DMS 273 (cell line): Measurements from ENCODE around the gene JAK3.

Source experiments
- DNase-seq: peaks from one replicate; lab custom pipeline; 2025; ENCODE audit not compliant: unreplicated experiment; lab: John Stamatoyannopoulos, UW

The JAK3 gene

GRCh38 chr19:17841810-17842662, 5.7 kb downstream of the JAK3 start:
- peak; percentile 97 for DNase-seq

GRCh38 chr19:17841371-17841809, 6.4 kb downstream of the JAK3 start:
- no peak for DNase-seq

DNA sequence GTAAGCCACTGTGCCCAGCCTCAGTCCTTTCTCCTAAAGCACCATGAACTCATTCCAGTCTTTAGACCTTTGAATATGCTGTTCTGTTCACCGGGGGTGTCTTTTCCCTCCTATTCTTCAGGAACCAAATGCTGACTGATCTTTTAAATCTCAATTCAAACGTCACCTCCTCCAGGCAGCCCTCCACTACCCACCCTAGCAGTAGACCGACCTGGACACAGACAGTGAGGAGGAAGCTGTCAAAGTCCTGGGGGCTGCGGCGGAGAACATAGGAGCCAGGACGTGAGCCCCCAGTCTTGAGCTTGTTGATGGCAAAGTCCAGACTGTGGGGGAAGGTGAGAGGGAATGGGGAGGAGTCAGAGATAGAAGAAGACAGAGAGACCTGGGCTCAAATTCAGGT, 7.8 kb downstream of the JAK3 start:
- no peak for DNase-seq

DNA sequence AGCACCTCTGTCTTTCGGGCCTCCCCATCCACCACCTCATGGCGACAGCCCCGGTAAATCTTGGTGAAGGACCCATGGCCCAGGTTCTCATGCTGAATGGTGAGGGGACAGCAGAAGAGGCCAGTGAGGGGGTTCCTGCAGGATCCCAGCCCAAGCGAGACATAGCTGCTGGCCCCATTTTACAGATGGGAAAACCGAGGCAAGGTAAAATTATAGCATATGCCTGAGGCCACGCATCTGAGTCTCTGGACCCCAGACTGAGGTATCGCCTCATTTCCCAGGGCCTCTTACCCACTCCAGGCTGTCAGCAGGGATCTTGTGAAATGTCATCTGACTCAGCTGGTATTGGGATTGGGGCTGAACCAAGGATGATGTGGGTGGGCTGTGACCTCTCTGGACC, 9.8 kb downstream of the JAK3 start:
- DNase-seq: no peak

GRCh38 chr19:17836530-17836929, 11.3 kb downstream of the JAK3 start:
- DNase-seq: no peak

GRCh38 chr19:17835182-17836006, 12.4 kb downstream of the JAK3 start:
- DNase-seq: no peak

DNA sequence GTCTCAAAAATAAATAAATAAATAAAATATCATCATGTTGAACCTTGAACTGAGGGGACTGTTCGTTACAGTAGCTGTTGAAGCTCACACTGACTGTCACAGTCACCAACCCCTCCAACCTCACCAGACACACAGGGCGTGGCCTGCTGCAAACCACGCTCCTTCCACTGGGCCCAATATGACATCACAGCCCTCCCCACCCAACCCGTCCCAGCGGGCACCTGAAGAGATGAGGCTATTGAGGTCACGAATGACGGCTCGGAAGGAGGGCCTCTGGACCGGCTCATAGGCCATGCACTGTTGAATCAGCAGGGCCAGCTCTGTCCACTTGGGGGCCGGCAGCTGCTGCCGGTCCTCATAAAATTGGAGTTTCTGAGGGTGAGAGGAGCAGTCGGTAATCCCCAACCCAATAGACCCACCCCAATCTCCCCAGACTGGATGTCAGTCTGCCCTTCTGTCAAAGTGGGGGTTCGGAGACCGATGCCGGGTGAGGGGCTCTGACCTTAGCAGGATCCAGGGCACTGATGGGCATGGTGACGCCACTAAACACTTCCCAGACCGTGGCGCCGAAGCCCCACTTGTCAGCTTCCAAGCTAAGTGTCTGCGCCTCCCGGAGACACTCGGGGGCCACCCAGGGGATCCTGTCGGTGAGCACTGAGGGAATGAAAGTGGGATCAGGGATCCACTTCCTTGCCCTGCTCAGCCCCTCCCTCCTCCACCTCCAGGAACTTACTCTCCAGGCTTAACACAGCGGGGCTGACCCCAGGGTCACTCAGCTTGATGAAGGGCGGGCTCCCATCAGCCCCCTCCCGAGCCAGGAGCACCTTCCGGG, 13.2 kb downstream of the JAK3 start:
- no peak for DNase-seq

DNA sequence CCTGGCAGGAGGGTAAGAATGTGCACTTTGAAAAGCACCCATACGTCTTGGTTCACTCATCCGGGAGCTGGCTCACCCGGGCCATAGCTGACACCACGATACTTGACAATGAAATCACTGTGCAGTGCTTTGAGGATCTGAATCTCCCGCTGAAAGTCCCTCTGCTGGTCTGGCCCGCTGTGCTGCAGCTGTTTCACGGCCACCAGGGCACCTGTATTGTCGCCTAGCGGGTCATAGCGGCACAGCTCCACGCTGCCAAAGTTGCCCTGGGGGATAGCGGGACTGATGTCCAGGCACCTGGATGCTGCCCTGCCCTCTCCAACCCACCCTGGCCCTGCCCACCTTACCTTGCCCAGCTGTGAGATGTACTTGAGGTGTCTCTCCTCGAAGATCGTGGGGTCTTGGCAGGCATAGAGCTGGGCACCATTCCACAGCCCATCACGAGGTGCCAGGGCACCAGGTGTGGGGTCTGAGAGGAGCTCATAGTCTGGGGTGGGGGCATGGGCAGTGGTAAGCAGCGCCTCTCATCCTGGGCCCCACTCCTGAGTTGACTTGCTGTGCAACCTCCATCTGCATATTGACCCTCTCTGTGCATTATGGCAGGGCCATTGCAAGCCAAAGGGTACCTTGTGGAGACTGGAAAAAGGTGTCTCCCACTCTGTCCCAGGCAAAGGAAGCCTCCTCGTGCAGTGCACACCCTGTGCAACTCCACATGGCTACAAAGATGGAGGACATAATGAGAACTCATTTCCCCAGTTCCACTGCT, 15.2 kb downstream of the JAK3 start:
- DNase-seq: no peak

GRCh38 chr19:17831419-17831888, 16.3 kb downstream of the JAK3 start:
- no peak for DNase-seq

DNA sequence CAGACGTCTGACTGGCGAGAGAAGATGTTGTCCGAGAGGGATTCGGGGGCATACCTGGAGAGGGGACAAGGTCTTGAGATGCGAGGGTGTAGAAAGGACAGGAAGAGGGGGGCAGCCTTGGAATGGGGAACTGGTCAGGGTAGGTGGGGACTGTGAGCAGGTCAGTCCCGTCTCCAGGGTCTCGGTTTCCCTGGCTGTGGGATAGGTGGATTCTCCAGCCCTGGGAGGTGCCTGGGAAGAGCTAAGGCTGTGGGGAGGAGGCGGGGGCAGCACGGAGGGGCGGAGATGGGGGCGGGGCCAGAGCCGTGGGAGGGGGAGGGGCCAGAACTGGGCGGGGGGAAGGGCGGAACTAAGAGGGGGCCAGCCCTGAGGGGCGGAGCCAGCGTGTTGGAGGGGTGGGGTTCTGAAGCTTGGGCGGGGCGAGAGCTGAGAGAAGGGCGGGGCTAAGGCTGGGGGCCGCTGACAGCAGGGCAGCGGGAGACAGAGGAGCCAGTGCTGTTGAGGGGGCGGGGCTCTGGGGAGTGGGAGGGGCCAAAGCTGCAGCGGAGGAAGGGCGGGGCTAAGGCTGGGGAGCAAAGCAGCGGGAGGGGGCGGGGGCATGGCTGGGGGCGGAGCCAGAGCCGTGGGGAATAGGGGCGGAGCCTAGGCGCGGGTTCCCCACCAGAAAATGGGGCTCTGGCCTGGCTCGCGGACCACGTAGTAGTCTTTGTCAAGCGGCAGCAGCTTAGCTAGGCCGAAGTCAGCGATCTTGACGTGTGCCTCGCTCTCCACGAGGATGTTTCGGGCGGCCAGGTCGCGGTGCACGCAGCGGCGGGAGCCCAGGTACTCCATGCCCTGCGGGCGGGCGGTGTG, 17.0 kb downstream of the JAK3 start:
- peak; percentile 93 for DNase-seq

GRCh38 chr19:17829855-17830566, 17.8 kb downstream of the JAK3 start:
- DNase-seq: peak; percentile 90

DNA sequence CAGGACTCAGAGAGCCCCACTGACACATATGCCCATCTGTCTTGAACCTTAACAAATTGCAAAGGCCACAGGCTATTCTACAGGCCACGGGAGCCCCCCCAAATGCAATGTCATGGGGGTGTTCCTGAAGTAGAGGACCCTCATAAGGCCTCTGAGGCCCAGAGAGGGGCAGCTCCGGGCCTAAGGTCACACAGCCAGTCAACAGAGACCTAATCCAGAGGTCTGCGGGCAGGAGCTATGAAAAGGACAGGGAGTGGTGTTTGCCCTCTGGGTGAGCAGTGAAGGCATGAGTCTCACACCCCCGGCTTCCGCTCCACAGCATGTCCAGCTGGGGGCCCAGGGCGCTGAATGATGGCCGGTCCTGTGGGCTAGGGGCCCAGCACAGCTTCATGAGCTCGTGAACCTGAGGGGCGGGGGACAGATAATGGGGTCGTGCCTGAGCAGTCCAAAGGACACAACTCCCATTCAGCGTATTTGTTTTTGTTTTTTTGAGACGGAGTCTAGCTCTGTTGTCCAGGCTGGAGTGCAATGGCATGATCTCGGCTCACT, 21.2 kb downstream of the JAK3 start:
- no peak for DNase-seq

DNA sequence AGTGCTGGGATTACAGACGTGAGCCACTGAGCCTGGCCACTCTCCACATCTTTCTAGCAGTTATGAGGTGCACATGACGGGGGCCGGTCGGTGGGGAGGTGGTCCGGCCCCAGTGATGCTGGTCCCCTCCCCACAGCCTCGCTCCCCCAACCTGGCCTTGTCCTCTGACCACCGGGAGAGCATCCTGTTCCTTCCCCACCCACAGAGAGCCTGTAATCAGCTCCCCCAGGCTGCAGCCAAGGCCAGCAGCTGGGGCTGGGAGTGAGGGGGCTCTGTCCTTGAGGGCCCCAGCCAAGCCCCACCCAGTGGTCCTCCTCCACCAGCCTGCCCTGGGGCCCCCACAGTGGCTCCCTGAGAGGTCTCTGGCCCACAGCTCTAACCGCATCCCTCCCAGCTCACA, 23.4 kb downstream of the JAK3 start:
- no peak for DNase-seq

- DNase-seq: no peak
Observed at GRCh38 chr19:17821190-17821589, 26.6 kb downstream of the JAK3 start, which contains the start of gene INSL3. Gene INSL3, minus strand, starts transcription at chr19:17821519. Its CDS starts 13 bp downstream, at chr19:17821506.

DNA sequence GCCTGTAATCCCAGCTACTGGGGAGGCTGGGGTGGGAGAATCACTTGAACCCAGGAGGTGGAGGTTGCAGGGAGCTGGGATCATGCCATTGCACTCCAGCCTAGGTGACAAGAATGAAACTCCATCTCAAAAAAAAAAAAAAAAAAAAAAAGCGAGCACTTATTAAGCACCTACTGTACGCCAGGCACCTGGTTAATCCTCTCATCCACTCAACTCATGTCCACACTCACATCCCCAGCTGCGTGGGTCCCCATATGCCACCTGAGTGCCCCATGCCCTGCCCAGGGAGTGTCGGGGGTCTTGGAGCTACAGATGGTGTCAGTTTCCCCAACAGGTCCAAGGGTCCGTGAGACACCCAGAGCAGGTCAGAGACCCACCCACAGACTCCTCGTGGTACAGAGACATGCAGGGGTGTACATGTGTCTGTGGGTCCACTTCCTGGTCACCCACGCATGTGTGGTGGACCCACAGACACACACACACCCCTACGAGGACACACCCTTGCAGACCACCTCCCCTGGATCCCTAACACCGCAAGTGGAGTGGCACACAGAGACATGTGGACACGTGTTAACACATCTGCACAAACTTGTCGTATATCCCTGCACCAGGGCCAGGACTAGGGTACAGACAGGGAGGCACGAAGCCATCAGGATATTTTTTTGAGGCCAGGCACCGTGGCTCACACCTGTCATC, 30.0 kb downstream of the JAK3 start:
- no peak for DNase-seq

DNA sequence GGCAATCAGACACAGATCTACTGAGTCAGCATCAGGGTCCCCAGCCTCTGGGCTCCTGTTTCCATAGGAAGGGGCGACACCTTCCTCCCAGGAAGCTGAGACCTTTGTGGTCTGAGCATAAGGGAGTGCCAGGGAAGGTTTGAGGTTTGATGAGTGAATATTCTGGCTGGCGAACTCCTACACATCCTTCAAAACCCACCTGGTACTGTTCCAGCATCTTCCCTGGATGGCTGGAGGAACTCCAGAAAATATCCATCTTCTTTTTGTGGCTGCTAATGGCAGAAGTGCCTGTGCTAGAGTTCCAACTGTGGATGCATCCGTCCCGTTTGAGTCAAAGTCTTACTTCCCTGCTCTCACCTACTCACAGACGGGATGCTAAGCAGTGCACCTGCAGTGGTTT, 35.7 kb downstream of the JAK3 start:
- no peak for DNase-seq

DNA sequence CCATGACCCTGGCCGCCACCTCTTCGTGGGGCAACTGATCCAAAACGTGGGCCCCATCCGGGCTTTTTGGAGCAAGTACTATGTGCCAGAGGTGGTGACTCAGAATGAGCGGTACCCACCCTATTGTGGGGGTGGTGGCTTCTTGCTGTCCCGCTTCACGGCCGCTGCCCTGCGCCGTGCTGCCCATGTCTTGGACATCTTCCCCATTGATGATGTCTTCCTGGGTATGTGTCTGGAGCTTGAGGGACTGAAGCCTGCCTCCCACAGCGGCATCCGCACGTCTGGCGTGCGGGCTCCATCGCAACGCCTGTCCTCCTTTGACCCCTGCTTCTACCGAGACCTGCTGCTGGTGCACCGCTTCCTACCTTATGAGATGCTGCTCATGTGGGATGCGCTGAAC, 36.1 kb downstream of the JAK3 start:
- DNase-seq: no peak

DNA sequence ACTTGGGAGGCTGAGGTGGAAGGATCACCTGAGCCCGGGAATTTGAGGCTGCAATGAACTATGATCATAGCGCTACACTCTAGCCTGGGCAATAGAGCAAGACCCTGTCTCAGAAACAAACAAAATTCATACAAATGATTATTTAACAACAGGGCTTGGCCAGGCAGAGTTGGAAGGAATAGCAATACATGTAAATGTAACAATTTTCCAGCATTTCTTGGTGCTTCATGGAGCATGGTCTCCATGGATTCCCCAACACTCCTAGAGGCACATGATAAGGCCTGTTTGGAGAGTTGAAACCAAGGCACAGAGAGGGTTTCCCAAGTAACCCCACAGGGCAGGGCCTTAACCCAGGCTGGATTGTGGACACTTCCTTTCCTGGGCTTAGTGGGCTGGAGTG, 36.7 kb downstream of the JAK3 start:
- DNase-seq: no peak
